Progenitor cell of endocrine pancreas (in vitro differentiated cells): ENCODE measurements around the gene COL15A1. TPM values are rescaled to one million over a fixed set of nuclear protein-coding genes. Genes with fewer than 3 reads are reported as not detected.

ENCODE experiments used
- DNase-seq: peaks from one replicate; pipeline ENCODE4 v3.0.0; 2021; ENCODE audit warnings: low spot score; ENCODE audit not compliant: unreplicated experiment
- H3K27ac Mint-ChIP-seq: 2 replicates; pipeline ENCODE4 v1.8.0; 2021; ENCODE audit warnings: mild to moderate bottlenecking, moderate library complexity, mixed read lengths
- H3K27me3 Mint-ChIP-seq: 2 replicates; pipeline ENCODE4 v1.8.0; 2021; ENCODE audit warnings: mixed read lengths
- H3K36me3 Mint-ChIP-seq: 2 replicates; pipeline ENCODE4 v1.8.0; 2022; ENCODE audit warnings: mixed read lengths; ENCODE audit not compliant: insufficient read depth
- H3K4me1 Mint-ChIP-seq: 2 replicates; pipeline ENCODE4 v1.8.0; 2021; ENCODE audit warnings: low read depth, mixed read lengths
- H3K4me3 Mint-ChIP-seq: 2 replicates; pipeline ENCODE4 v1.8.0; 2021; ENCODE audit warnings: low read depth, mild to moderate bottlenecking, moderate library complexity, mixed read lengths
- H3K9me3 Mint-ChIP-seq: 2 replicates; pipeline ENCODE4 v1.8.0; 2021; ENCODE audit warnings: low read depth, mixed read lengths
- CTCF ChIP-seq: fragments of 200-600 bp; sonication (generic); IDR thresholded peaks from one replicate; pipeline ENCODE4 v1.5.0; 2021; ENCODE audit warnings: antibody characterized with exemption, mild to moderate bottlenecking; ENCODE audit not compliant: unreplicated experiment
- total RNA-seq: library from RNA; stranded (reverse); gene quantifications from 2 replicates; pipeline ENCODE4 v1.2.1, GENCODE V29; 2021

COL15A1 gene
- total RNA-seq, 1 donor from 2014 or later = not detected

- TF ChIP-seq CTCF = no peak
- no peaks in the 10 kb centered on the region for H3K9me3 Mint-ChIP-seq
- no peak overlapping the region for H3K27ac Mint-ChIP-seq
- no peak for DNase-seq
- H3K36me3 Mint-ChIP-seq = no peaks in the 10 kb centered on the region
- H3K4me3 Mint-ChIP-seq = no peak overlapping the region
- H3K27me3 Mint-ChIP-seq = peaks cover 12% of the 10 kb centered on the region
- H3K4me1 Mint-ChIP-seq = no peaks in the 10 kb centered on the region
Observed at GRCh38 chr9:98966676-98967075, 23.0 kb downstream of the COL15A1 start.

- TF ChIP-seq CTCF = no peak
- Mint-ChIP-seq H3K27me3 (peaks cover 12% of the 10 kb centered on the region), H3K4me1 (no peaks in the 10 kb centered on the region), H3K27ac (no peak overlapping the region), H3K4me3 (no peak overlapping the region), H3K36me3 (no peaks in the 10 kb centered on the region), H3K9me3 (no peaks in the 10 kb centered on the region)
- no peak for DNase-seq
Observed at GRCh38 chr9:98967257-98967656, 23.6 kb downstream of the COL15A1 start.

GRCh38 chr9:98967680-98968079 is 24.0 kb downstream of the COL15A1 start:
- Mint-ChIP-seq H3K9me3 (no peaks in the 10 kb centered on the region), H3K36me3 (no peaks in the 10 kb centered on the region), H3K4me1 (no peaks in the 10 kb centered on the region), H3K27ac (no peak overlapping the region), H3K4me3 (no peak overlapping the region), H3K27me3 (peaks cover 15% of the 10 kb centered on the region)
- no peak for TF ChIP-seq CTCF
- no peak for DNase-seq

GRCh38 chr9:98968601-98969337 is 25.1 kb downstream of the COL15A1 start:
- no peak for TF ChIP-seq CTCF
- no peak overlapping the region for H3K4me3 Mint-ChIP-seq
- no peaks in the 10 kb centered on the region for H3K36me3 Mint-ChIP-seq
- no peaks in the 10 kb centered on the region for H3K9me3 Mint-ChIP-seq
- DNase-seq = no peak
- no peak overlapping the region for H3K27ac Mint-ChIP-seq
- H3K27me3 Mint-ChIP-seq = peaks cover 26% of the 10 kb centered on the region
- no peaks in the 10 kb centered on the region for H3K4me1 Mint-ChIP-seq

GRCh38 chr9:98970532-98971041 is 26.9 kb downstream of the COL15A1 start:
- H3K27me3 Mint-ChIP-seq = peaks cover 36% of the 10 kb centered on the region
- no peaks in the 10 kb centered on the region for H3K9me3 Mint-ChIP-seq
- no peak for TF ChIP-seq CTCF
- H3K4me3 Mint-ChIP-seq = no peak overlapping the region
- H3K36me3 Mint-ChIP-seq = no peaks in the 10 kb centered on the region
- DNase-seq = no peak
- H3K4me1 Mint-ChIP-seq = no peaks in the 10 kb centered on the region
- H3K27ac Mint-ChIP-seq = no peak overlapping the region
